ENCODE results near the gene TMX3. TPM values are rescaled to one million over a fixed set of nuclear protein-coding genes. Genes with fewer than 3 reads are reported as not detected.

The TMX3 gene
- total and polyA plus RNA-seq, 9 donors = 14.8 to 41.9 (median 26.8) TPM

GRCh38 chr18:68723539-68723938, 8.6 kb upstream of the TMX3 start:
- intact Hi-C loops (cut with DNase I) = no loop called here
- 96 to 98% (median 97%) methylated on average over 3 of the region's 3 CpGs for WGBS, 3 donors
- TF ChIP-seq EP300 (IDR thresholded peaks at IDR 0.05) (no peak), POLR2A (IDR thresholded peaks at IDR 0.05) (no peak)
- TF ChIP-seq, protein P1, sequence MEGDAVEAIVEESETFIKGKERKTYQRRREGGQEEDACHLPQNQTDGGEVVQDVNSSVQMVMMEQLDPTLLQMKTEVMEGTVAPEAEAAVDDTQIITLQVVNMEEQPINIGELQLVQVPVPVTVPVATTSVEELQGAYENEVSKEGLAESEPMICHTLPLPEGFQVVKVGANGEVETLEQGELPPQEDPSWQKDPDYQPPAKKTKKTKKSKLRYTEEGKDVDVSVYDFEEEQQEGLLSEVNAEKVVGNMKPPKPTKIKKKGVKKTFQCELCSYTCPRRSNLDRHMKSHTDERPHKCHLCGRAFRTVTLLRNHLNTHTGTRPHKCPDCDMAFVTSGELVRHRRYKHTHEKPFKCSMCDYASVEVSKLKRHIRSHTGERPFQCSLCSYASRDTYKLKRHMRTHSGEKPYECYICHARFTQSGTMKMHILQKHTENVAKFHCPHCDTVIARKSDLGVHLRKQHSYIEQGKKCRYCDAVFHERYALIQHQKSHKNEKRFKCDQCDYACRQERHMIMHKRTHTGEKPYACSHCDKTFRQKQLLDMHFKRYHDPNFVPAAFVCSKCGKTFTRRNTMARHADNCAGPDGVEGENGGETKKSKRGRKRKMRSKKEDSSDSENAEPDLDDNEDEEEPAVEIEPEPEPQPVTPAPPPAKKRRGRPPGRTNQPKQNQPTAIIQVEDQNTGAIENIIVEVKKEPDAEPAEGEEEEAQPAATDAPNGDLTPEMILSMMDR (IDR thresholded peaks at IDR 0.05) = no peak

GRCh38 chr18:68722821-68723220, 7.9 kb upstream of the TMX3 start:
- TF ChIP-seq EP300 (IDR thresholded peaks at IDR 0.05) = no peak
- TF ChIP-seq, protein P1 (IDR thresholded peaks at IDR 0.05) = no peak
- no peak for TF ChIP-seq POLR2A (IDR thresholded peaks at IDR 0.05)
- intact Hi-C loops (cut with DNase I) = no loop called here
- no peak for DNase-seq
- Histone ChIP-seq H3K4me3 (no peak overlapping the region), H3K9me3 (no peaks in the 10 kb centered on the region), H3K27ac (no peak overlapping the region), H3K36me3 (no peaks in the 10 kb centered on the region), H3K27me3 (no peaks in the 10 kb centered on the region), H3K4me1 (ENCODE audit: insufficient read depth) (peaks cover 3% of the 10 kb centered on the region)
- WGBS, 3 donors = 93 to 100% (median 94%) methylated on average over 1 of the region's 1 CpG

More at GRCh38 chr18:68723539-68723938, 8.6 kb upstream of the TMX3 start:
- Histone ChIP-seq H3K27me3 (no peaks in the 10 kb centered on the region), H3K9me3 (no peaks in the 10 kb centered on the region), H3K4me1 (ENCODE audit: insufficient read depth) (peaks cover 3% of the 10 kb centered on the region), H3K27ac (no peak overlapping the region), H3K36me3 (no peaks in the 10 kb centered on the region), H3K4me3 (no peak overlapping the region)
- no peak for DNase-seq

GRCh38 chr18:68721681-68722583, 7.0 kb upstream of the TMX3 start:
- 4 to 10% (median 5%) methylated on average over 8 of the region's 8 CpGs for WGBS, 3 donors
- intact Hi-C loops (cut with DNase I) = no loop called here
- Histone ChIP-seq H3K9me3 (no peaks in the 10 kb centered on the region), H3K4me3 (peak overlapping the region; percentile 31), H3K36me3 (no peaks in the 10 kb centered on the region), H3K27ac (peak overlapping the region in 1 of 2 donors; percentile 80), H3K4me1 (ENCODE audit: insufficient read depth) (peaks cover 3% of the 10 kb centered on the region), H3K27me3 (no peaks in the 10 kb centered on the region)
- TF ChIP-seq POLR2A (IDR thresholded peaks at IDR 0.05) (no peak), EP300 (IDR thresholded peaks at IDR 0.05) (no peak)
- TF ChIP-seq, protein P1 (IDR thresholded peaks at IDR 0.05) = no peak
- no peak for DNase-seq

DNA sequence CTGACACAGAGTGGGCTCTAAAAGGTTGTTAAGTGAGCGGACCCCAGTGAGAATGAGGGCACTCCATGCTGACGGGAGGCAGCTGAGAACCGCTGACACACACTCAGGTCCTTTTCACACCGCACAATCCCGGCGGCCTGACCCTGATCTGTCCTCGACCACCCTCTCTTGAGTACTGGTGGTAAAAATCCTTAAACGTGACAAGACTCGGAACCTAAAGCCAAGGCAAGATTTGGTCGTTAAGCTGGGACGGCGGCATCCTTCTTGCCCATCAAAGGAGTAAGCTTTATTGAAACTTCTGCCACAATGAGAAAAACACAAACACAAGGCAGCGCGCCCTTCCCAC, 569 bp downstream of the TMX3 start:
- Histone ChIP-seq H3K4me3 (peak overlapping the region; percentile 85), H3K36me3 (no peaks in the 10 kb centered on the region), H3K27me3 (no peaks in the 10 kb centered on the region), H3K27ac (peak overlapping the region in 1 of 2 donors; percentile 51), H3K9me3 (no peaks in the 10 kb centered on the region), H3K4me1 (ENCODE audit: insufficient read depth) (peaks cover 4% of the 10 kb centered on the region)
- no peak for DNase-seq
- 0 to 1% (median 0%) methylated on average over 14 of the region's 14 CpGs for whole genome bisulfite sequencing, 3 donors
- TF ChIP-seq, protein P1 (IDR thresholded peaks at IDR 0.05) = no peak
- TF ChIP-seq EP300 (IDR thresholded peaks at IDR 0.05) (no peak), POLR2A (IDR thresholded peaks at IDR 0.05) (no peak)
- intact Hi-C loops (cut with DNase I) = loop anchor here in 1 of 4 donors (2.0 kb wide), 1 partner anchor 62 kb away; no protein-coding TSS in a partner anchor

Data from ovary (tissue), 9 donors.